Activated CD8-positive, alpha-beta memory T cell treated with anti-CD3 and anti-CD28 coated beads, Interleukin-2, amount 50 U/mL, for 24 hours (primary cell): ENCODE measurements around the gene GAR1.
"Not testable (repeated sequence)": the region's sequence is repeated elsewhere in the genome, so short reads cannot be mapped to it uniquely, and the experiment has no call there.

Experiments used
- DNase-seq: peaks from one replicate; pipeline ENCODE4 v3.0.0-alpha.2; 2020; ENCODE audit errors: extremely low read depth

The GAR1 gene

DNA sequence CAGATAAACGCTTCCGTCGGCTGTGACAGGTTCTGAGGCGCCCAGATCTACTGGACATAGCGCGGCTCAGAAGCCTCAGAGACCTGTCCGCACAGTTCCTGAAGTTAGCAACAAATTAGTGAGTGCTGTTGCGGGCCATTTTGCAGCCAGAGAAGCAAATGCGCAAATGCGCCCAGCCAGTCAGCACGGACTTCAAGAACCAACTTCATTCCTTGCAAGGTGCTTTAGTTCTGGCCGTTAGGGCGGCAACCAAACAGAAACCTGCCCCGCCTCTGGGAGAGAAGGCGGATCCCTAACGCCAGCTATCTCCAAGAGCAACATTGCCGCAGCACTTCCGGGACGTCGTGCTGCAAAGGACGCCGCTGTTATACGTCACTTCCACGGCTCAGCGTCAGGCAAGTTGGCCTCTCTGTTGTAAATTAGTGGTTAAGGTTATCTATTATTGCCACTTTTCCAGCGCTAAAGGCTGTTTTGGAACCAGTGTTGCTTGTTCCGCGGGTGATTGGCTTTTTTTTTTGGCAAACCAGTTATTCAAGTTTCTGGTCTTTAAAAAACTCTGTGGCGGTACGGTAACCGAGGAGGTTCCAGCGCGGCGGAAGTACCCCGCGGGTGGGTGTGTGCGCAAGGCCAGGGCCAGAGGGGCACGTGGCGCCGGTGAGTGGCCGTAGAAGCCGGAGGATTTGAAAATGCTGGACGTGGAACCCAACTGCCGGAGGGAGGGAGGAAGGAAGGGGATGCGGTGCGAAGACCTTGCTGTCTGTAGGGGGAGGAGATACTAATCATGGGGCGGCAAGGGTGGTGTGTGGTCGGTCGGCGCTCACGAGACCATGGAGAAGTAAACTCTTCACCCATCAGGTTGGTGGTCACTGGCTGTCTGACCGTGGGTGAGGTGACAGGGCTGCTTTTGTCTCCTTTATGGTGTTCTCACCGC lies at the start of gene GAR1:
Gene GAR1 (plus strand): TSS at position 612 of the 931 bp plus-strand sequence. CDS start 403 bp downstream, outside the sequence.
- peak; percentile 63 for DNase-seq

- not testable (repeated sequence) for DNase-seq
Measured at GRCh38 chr4:109782092-109782491, 33.5 kb upstream of the GAR1 start.

DNA sequence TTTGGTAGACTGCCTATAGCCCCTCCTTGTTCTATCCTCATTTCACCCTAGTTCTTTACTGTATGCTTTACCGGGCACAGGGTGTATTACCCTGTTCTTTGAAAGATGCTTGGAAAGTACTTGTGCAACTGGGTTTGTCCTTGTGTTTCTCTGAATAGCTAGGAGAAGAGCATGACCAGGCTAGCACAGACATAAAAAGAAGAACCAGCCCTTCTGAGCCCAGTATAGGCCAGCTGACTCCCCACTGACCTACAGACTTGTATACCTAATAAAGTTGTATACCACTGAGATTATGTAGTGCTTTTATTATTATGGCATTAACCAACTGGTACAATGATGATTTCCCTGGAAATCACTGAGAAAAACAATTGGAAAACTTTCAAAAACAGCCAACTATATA lies 28.7 kb upstream of the GAR1 start:
- no peak for DNase-seq

DNA sequence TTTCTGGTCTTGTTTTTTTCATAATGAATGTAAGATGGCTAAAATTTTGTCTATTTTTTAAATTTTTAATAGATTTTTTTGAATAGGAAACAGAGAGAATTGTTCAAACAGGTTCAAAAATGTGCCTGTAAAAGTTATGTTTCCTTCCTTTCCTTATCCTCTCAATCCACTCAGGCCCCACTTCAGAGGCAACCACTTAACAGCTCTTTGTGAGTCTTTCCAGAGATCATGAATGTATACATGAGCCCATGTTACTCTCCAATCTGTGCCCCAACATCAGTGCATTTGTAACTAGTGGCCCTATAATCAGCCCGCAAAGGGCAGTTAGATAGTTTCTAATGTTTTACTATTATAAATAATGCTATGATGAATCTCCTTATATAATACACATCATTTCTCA lies 27.8 kb upstream of the GAR1 start:
- DNase-seq = no peak

- DNase-seq = no peak
Measured at GRCh38 chr4:109795059-109795458, 20.5 kb upstream of the GAR1 start.

GRCh38 chr4:109798866-109799265 lies 16.7 kb upstream of the GAR1 start:
- no peak for DNase-seq

DNA sequence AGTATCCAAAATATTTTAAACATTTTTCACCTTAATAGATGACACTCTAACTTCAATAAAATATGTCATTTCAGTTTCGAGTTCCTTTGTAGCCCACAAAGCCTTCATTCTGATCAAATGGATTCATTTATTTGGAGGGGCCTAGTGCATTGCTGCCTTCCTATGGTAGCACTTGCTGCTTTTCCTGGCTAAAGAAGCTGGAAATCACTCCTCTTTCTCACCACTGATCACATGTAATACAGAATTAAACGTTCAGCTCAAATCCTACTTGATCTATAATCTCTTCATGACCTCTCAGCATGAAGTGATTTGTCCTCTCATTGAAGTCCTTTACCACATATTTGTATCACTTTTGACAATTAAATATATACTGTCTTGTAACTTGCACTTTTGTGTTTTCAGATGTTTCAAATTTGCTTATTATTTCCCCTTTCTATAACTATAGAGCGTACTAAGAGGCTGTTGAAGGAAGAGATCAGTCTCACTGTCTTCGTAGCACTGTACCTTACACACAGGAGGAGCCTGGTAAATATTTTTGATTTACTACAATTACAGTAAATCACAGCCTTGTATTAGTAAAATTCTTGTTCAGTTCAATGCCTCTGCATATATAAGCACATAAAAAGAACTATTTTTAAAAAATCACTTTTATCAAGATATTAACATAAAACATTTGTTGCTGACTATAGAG lies 14.3 kb upstream of the GAR1 start:
- no peak for DNase-seq

DNA sequence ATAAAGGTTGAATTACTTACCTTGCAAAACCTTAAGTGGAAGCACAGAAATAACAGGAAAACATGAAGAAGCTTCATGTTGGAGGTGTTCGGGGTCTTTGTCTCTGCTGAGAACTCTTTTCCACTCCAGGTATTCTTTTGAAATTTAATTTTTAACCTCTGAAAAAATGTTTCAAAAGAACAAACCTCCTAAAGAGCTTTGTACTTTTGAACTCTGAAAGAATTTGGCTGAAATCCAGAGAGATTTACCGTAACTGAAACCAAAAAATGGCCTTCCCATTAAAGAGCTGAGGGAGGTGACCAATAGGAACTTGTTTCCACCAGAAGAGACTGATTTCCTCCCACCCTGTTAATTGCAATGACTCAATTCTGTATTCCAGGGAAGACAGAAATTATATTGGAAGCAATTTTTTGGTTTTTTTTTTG lies 13.7 kb upstream of the GAR1 start, which contains the start of gene CFI:
Gene CFI (minus strand): TSS at position 105 of the 425 bp plus-strand sequence. CDS start 28 bp downstream, at position 77.
- DNase-seq = no peak

DNA sequence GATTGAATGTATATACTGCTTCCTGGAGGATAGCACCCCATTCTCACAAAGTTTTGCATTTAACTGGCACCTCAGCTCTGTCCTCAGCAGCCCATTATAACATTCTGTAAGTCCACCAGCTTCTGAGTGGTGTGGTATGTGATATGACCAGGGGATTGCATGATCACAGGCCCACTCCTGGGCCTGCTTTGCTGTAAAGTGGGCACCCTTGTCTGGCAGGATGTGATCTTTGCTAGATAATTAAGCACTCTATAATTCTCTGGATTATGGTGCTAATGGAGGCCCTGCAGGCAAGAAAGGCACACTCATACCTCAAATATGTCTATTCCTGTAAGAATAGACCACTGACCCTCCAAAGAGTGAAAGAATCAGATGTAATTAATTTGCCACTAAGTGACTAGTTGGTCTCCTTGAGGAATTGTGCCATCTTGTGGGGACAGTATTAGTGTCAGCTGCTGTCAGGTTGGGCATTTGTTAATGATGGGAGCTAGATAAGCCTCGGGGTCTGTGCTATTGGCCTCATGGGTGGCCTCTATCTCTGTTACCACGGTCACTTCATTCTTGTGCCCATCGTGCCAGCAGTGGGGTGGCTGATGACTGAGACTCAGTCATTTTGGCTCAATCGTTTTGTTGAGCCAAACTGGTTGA lies 11.5 kb upstream of the GAR1 start:
- DNase-seq = no peak

- DNase-seq = no peak
Measured at GRCh38 chr4:109809655-109810054, 5.9 kb upstream of the GAR1 start.

DNA sequence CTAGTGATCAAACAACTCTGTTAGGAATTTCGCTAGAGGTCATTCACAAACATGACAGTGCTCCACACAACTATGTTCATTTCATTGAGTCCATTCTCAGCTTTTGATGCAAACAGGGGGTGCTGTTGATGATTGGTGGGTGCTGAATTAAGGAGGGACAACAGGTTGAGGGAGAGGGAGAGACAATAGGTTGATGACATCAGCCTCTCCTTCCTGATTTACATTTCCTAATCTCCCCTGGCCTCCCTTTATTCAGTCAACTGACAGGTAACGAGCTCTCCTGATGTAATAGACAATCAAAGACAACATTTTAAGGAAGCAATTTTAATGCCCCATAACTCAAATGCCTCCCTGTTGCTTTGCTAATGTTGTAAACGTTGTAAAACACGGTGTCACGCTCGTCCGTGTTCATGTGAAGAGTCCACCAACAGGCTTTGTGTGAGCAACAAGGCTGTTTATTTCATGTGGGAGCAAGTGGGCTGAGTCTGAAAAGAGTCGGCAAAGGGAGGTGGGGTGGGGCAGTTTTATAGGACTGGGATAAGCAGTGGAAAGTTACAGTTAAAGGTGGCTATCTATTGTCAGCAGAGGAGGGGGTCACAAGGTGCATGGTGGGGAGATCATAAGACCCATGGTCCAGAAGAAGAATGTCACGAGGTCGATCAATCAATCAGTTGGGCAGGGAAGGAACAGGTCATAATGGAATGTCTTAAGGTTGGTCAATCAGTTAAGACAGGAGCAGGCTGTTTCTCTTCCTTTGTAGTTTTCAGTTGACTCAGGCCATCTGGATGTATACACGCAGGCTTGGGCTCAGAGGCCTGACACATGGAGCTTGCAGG lies 4.8 kb upstream of the GAR1 start:
- no peak for DNase-seq

GRCh38 chr4:109811707-109812106 lies 3.9 kb upstream of the GAR1 start:
- DNase-seq = no peak

DNA sequence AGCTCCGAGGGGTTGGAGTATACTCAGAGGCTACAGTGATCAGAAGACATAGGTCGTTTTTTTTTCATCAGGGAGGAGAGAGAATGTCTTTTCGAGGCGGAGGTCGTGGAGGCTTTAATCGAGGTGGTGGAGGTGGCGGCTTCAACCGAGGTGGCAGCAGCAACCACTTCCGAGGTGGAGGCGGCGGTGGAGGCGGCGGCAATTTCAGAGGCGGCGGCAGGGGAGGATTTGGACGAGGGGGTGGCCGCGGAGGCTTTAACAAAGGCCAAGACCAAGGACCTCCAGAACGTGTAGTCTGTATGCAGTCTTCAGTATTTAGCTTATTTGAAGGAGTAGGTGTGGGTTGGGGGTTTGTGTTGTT lies 500 bp downstream of the GAR1 start:
- DNase-seq = peak; percentile 5

GRCh38 chr4:109816894-109817293 lies 1.3 kb downstream of the GAR1 start:
- DNase-seq = no peak

DNA sequence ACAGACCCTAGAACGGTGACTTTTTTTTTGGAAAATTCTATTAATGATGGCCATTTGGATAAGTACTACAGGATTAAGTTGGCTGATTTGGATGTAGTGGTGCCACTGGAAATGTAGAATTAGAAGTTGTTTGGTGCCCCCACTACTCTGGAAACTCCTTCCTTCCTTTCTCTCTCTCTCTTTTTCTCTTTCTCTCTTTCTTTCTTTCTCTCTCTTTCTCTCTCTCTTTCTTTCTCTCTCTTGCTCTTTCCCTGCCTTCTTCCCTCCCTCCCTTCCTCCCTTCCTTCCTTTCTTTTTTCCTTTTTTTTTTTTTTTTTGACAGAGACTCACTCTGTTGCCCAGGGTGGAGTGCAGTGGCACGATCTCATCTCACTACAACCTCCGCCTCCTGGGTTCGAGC lies 2.7 kb downstream of the GAR1 start:
- DNase-seq = no peak

- DNase-seq = no peak
Measured at GRCh38 chr4:109820563-109820962, 5.0 kb downstream of the GAR1 start.

DNA sequence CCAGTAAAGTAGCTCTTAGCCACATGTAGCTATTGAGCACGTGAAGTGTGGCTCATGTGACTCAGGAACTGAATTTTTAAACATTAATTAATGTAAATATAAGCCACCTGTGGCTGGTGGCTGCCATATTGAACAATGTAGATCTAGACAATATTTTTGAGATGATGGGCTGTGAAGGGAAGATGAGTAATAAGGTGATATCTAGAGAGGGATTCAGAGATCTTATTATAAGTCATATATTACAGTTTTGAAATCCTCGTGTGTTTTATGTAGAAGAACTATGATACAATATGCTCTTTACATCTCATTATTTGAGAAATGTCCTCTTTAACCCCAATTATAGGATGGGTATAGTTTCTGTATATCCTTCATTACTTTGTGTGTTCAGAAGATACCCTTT lies 5.6 kb downstream of the GAR1 start:
- no peak for DNase-seq

GRCh38 chr4:109826719-109827118 lies 11.2 kb downstream of the GAR1 start:
- DNase-seq = no peak

DNA sequence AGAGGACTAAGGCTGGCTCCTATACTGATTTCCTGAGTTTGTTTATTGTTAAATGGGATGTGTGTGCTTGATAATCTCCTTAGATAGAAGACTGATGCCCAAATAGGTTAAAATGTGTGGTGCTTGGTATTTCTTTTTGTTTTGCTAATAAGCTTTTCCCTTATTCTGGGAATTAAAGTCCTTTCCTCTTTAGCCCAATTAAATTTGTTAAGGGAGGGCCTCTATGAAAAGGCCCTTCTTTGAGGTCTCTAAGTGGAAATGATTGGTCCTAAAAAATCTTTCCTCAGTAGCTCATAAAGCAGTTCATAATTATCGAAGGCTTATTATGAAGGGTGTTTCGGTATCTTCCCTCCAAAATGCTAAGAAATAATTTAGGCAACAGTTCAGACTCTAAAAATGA lies 12.1 kb downstream of the GAR1 start, which contains the start of gene RRH:
Gene RRH (plus strand): TSS at position 301 of the 400 bp plus-strand sequence. CDS start 56 bp downstream, at position 357.
- DNase-seq = no peak

DNA sequence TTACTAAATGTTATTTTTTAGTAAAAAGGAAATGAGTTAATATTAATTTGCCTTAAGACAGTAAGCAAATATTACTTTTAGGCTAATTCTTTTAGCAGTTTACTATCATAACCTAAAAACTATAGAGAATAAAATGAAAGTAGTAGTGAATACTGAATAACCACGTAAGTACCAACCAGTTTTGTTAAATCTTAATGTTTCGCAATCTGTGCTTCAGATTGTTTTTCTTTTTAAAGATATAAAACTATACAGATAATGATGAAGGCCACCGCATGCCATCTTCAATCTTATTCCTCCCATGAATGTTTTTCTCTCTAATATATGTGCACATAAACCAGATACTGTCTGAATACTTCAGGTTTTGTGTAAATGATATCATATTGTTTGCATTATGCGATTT lies 18.2 kb downstream of the GAR1 start:
- DNase-seq = no peak

DNA sequence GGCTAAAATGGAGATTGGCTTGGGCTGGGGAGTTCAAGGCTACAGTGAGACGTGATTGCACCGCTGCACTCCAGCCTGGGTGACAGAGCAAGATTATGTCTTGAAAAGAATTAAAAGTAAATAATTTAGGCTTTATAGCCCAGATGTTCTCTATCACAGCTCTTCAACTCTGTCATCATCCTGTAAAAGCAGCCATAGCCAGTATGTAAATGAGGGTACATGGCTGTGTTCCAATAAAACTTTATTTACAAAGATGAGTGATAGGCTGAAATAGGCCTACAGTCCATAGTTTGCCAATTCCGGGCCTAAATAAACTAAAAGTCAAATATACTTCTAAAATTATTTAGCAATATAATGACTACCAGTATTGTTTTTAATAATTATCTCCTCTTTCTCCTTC lies 21.4 kb downstream of the GAR1 start:
- no peak for DNase-seq
